ENCODE data around the gene IGSF22. TPM values are rescaled to one million over a fixed set of nuclear protein-coding genes. Genes with fewer than 3 reads are reported as not detected.

IGSF22 gene
- total RNA-seq, 1 experiment from 2014 or later, result not detected

GRCh38 chr11:18720808-18721560 is 5.0 kb downstream of the IGSF22 start:
- Histone ChIP-seq H3K9me3 (ENCODE audit: control insufficient read depth in 1 of 2, insufficient read depth in 1 of 2, low read depth in 1 of 2, low read length in 2 of 2) (no peaks in the 10 kb centered on the region), H3K27ac (ENCODE audit: low read depth, low read length) (peak overlapping the region; percentile 38; the same call in 1 of the 2 replicates), H3K79me2 (ENCODE audit: insufficient read depth, low read length) (no peaks in the 10 kb centered on the region), H3K4me2 (ENCODE audit: low read length) (peak overlapping the region; percentile 81), H3K4me1 (ENCODE audit: control insufficient read depth in 1 of 2, insufficient read depth in 2 of 2, low read length in 2 of 2) (peaks cover 0 to 12% of the 10 kb centered on the region in 2 experiments; a peak in 1 of 4 replicates), H3K36me3 (ENCODE audit: control insufficient read depth in 1 of 2, insufficient read depth in 2 of 2, low read length in 2 of 2) (no peaks in the 10 kb centered on the region), H4K20me1 (ENCODE audit: insufficient read depth) (no peaks in the 10 kb centered on the region), H3K27me3 (ENCODE audit: insufficient read depth, low read length) (peaks cover 5% of the 10 kb centered on the region; the same call in 1 of the 2 replicates), H3K9me2 (ENCODE audit: insufficient read depth) (no peaks in the 10 kb centered on the region), H3K4me3 (replicated peaks in 1 of 2; ENCODE audit: low read depth in 1 of 2, low read length in 2 of 2) (peak overlapping the region; percentile 51 to 63), H2AFZ (ENCODE audit: low read depth, low read length, poor library complexity, severe bottlenecking) (peak overlapping the region; percentile 26), H3K9ac (ENCODE audit: low read length) (peak overlapping the region; percentile 58)
- intact Hi-C loops (cut with micrococcal nuclease), result no loop called here
- peak; percentile 85 for ATAC-seq
- ChIA-PET POLR2A (no interaction called here), CTCF (interaction anchor here (0.9 to 1.2 kb wide), 5 partner anchors 10 to 606 kb away, joined by 3 to 11 read pairs (median 5); no protein-coding TSS in a partner anchor), RAD21 (ENCODE audit: low non-redundant PET in 1 of 2, low total read pairs in 2 of 2, uncharacterized antibody in 2 of 2, unreplicated experiment in 2 of 2) (no interaction called here)
- no TSS peak for BruUV-seq (replicated peaks)
- TF ChIP-seq POLR2AphosphoS5 (IDR thresholded peaks at IDR 0.05; ENCODE audit: low read depth, low read length), result peak; percentile 56; the same call in 1 of the 2 replicates
- TF ChIP-seq TCF7L2 (IDR thresholded peaks at IDR 0.05; ENCODE audit: borderline replicate concordance, extremely low read depth, insufficient read depth, insufficient read length), result peak; percentile 27
- no peak for TF ChIP-seq YY1 (IDR thresholded peaks at IDR 0.05; ENCODE audit: extremely low read depth, insufficient replicate concordance, low read depth, low read length)
- DNase-seq (ENCODE audit: low read depth, low spot score), result peak; percentile 28

GRCh38 chr11:18720091-18720807 is 5.7 kb downstream of the IGSF22 start:
- Histone ChIP-seq H3K9me2 (ENCODE audit: insufficient read depth) (no peaks in the 10 kb centered on the region), H3K27me3 (ENCODE audit: insufficient read depth, low read length) (peaks cover 9% of the 10 kb centered on the region), H3K36me3 (ENCODE audit: control insufficient read depth in 1 of 2, insufficient read depth in 2 of 2, low read length in 2 of 2) (no peaks in the 10 kb centered on the region), H3K9ac (ENCODE audit: low read length) (no peak overlapping the region), H4K20me1 (ENCODE audit: insufficient read depth) (no peaks in the 10 kb centered on the region), H3K4me3 (replicated peaks in 1 of 2; ENCODE audit: low read depth in 1 of 2, low read length in 2 of 2) (no peak overlapping the region), H3K4me2 (ENCODE audit: low read length) (peak overlapping the region; percentile 81; the same call in 1 of the 2 replicates), H3K79me2 (ENCODE audit: insufficient read depth, low read length) (no peaks in the 10 kb centered on the region), H3K9me3 (ENCODE audit: control insufficient read depth in 1 of 2, insufficient read depth in 1 of 2, low read depth in 1 of 2, low read length in 2 of 2) (no peaks in the 10 kb centered on the region), H3K27ac (ENCODE audit: low read depth, low read length) (no peak overlapping the region), H3K4me1 (ENCODE audit: control insufficient read depth in 1 of 2, insufficient read depth in 2 of 2, low read length in 2 of 2) (peaks cover 0 to 12% of the 10 kb centered on the region in 2 experiments; a peak in 1 of 4 replicates), H2AFZ (ENCODE audit: low read depth, low read length, poor library complexity, severe bottlenecking) (no peak overlapping the region)
- DNase-seq (ENCODE audit: low read depth, low spot score) (no peak), ATAC-seq (no peak)
- intact Hi-C loops (cut with micrococcal nuclease), result no loop called here
- POLR2A ChIA-PET, result no interaction called here
- BruUV-seq (replicated peaks), result no TSS peak
- CTCF ChIA-PET, result no interaction called here
- RAD21 ChIA-PET (ENCODE audit: low non-redundant PET in 1 of 2, low total read pairs in 2 of 2, uncharacterized antibody in 2 of 2, unreplicated experiment in 2 of 2), result no interaction called here
- TF ChIP-seq POLR2AphosphoS5 (IDR thresholded peaks at IDR 0.05; ENCODE audit: low read depth, low read length), result no peak
- TF ChIP-seq EGR1 (IDR thresholded peaks at IDR 0.05; ENCODE audit: low read depth), result no peak
- TF ChIP-seq ZNF274 (IDR thresholded peaks at IDR 0.05; ENCODE audit: low read depth, low read length), result no peak
- TF ChIP-seq ELF1 (IDR thresholded peaks at IDR 0.05; ENCODE audit: borderline replicate concordance, low read depth), result no peak
- no peak for TF ChIP-seq SP1 (IDR thresholded peaks at IDR 0.05; ENCODE audit: low read depth)
- no peak for TF ChIP-seq YY1 (IDR thresholded peaks at IDR 0.05; ENCODE audit: extremely low read depth, insufficient replicate concordance, low read depth, low read length)
- TF ChIP-seq POLR2A (IDR thresholded peaks at IDR 0.05; ENCODE audit: borderline replicate concordance, extremely low read depth, insufficient read depth, insufficient read length), result no peak
- TF ChIP-seq CBX3 (IDR thresholded peaks at IDR 0.05; ENCODE audit: low read depth), result no peak
- TF ChIP-seq, protein P1, sequence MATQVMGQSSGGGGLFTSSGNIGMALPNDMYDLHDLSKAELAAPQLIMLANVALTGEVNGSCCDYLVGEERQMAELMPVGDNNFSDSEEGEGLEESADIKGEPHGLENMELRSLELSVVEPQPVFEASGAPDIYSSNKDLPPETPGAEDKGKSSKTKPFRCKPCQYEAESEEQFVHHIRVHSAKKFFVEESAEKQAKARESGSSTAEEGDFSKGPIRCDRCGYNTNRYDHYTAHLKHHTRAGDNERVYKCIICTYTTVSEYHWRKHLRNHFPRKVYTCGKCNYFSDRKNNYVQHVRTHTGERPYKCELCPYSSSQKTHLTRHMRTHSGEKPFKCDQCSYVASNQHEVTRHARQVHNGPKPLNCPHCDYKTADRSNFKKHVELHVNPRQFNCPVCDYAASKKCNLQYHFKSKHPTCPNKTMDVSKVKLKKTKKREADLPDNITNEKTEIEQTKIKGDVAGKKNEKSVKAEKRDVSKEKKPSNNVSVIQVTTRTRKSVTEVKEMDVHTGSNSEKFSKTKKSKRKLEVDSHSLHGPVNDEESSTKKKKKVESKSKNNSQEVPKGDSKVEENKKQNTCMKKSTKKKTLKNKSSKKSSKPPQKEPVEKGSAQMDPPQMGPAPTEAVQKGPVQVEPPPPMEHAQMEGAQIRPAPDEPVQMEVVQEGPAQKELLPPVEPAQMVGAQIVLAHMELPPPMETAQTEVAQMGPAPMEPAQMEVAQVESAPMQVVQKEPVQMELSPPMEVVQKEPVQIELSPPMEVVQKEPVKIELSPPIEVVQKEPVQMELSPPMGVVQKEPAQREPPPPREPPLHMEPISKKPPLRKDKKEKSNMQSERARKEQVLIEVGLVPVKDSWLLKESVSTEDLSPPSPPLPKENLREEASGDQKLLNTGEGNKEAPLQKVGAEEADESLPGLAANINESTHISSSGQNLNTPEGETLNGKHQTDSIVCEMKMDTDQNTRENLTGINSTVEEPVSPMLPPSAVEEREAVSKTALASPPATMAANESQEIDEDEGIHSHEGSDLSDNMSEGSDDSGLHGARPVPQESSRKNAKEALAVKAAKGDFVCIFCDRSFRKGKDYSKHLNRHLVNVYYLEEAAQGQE (IDR thresholded peaks at IDR 0.05; ENCODE audit: low read depth), result no peak
- no peak for TF ChIP-seq TCF7L2 (IDR thresholded peaks at IDR 0.05; ENCODE audit: borderline replicate concordance, extremely low read depth, insufficient read depth, insufficient read length)
- no peak for TF ChIP-seq JUND (IDR thresholded peaks at IDR 0.05)
- no peak for TF ChIP-seq EZH2 (IDR thresholded peaks at IDR 0.05)
- no peak for TF ChIP-seq SIN3A (IDR thresholded peaks at IDR 0.05; ENCODE audit: low read depth)
- no peak for TF ChIP-seq EZH2phosphoT487 (IDR thresholded peaks at IDR 0.05; ENCODE audit: borderline replicate concordance)
- TF ChIP-seq RAD21 (IDR thresholded peaks at IDR 0.05; ENCODE audit: low read depth), result no peak
- TF ChIP-seq ZFX (IDR thresholded peaks at IDR 0.05), result no peak

Measured in HCT116 (cell line).